Measurements from ENCODE around the gene SLC34A3.

GRCh38 chr9:137198902-137199283 is 31.8 kb upstream of the SLC34A3 start:
- TF ChIP-seq EZH2phosphoT487 (IDR thresholded peaks at IDR 0.05; ENCODE audit: low read length): no peak
- TF ChIP-seq, protein P1, sequence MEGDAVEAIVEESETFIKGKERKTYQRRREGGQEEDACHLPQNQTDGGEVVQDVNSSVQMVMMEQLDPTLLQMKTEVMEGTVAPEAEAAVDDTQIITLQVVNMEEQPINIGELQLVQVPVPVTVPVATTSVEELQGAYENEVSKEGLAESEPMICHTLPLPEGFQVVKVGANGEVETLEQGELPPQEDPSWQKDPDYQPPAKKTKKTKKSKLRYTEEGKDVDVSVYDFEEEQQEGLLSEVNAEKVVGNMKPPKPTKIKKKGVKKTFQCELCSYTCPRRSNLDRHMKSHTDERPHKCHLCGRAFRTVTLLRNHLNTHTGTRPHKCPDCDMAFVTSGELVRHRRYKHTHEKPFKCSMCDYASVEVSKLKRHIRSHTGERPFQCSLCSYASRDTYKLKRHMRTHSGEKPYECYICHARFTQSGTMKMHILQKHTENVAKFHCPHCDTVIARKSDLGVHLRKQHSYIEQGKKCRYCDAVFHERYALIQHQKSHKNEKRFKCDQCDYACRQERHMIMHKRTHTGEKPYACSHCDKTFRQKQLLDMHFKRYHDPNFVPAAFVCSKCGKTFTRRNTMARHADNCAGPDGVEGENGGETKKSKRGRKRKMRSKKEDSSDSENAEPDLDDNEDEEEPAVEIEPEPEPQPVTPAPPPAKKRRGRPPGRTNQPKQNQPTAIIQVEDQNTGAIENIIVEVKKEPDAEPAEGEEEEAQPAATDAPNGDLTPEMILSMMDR (IDR thresholded peaks at IDR 0.05; ENCODE audit: low read length): no peak

Measured in MM.1S (cell line).